Lung (tissue), 12 donors: ENCODE results near the gene TMEM87A. TPM values are rescaled to one million over a fixed set of nuclear protein-coding genes. Genes with fewer than 3 reads are reported as not detected.

ENCODE experiments used
- ATAC-seq: fragments of 200-7000 bp; cut with Tn5 transposase; one replicate; pipeline ENCODE4 v1.9.1; 2020; ENCODE audit warnings: moderate number of reproducible peaks; ENCODE audit not compliant: insufficient read depth, low FRiP score
- DNase-seq, 3 donors: peaks; one replicate each; pipeline ENCODE4 v3.0.0-alpha.2; 2013 to 2017
- H3K27ac ChIP-seq, 2 donors: one replicate each; pipeline ENCODE4 v1.5.1; 2013; ENCODE audit warnings: mild to moderate bottlenecking in 2 of 2, moderate library complexity in 2 of 2, control low read depth in 1 of 2, inconsistent platforms in 1 of 2, low read depth in 1 of 2, low read length in 1 of 2
- H3K27me3 ChIP-seq, 3 donors: one replicate each; pipeline ENCODE4 v1.5.1; 2013; ENCODE audit warnings: low read length in 2 of 3; ENCODE audit not compliant: control insufficient read depth in 3 of 3, insufficient read depth in 3 of 3
- H3K36me3 ChIP-seq, 4 donors: one replicate each; pipeline ENCODE4 v1.5.1; 2013; ENCODE audit warnings: low read length in 4 of 4, mild to moderate bottlenecking in 1 of 4, moderate library complexity in 1 of 4; ENCODE audit not compliant: control insufficient read depth in 4 of 4, insufficient read depth in 4 of 4
- H3K4me1 ChIP-seq, 5 donors: one replicate each; pipeline ENCODE4 v1.5.1; 2013; ENCODE audit warnings: low read length in 5 of 5, mild to moderate bottlenecking in 2 of 5, moderate library complexity in 1 of 5; ENCODE audit not compliant: control insufficient read depth in 5 of 5, insufficient read depth in 5 of 5
- H3K4me3 ChIP-seq: one replicate; pipeline ENCODE4 v1.5.1; 2013; ENCODE audit warnings: mild to moderate bottlenecking, control low read depth, moderate library complexity
- H3K9ac ChIP-seq, 2 donors: one replicate each; pipeline ENCODE4 v1.5.1; 2013; ENCODE audit warnings: low read length in 2 of 2, control low read depth in 1 of 2; ENCODE audit not compliant: insufficient read depth in 1 of 2
- H3K9me3 ChIP-seq, 4 donors: one replicate each; pipeline ENCODE4 v1.5.1; 2013; ENCODE audit warnings: low read length in 3 of 4, mild to moderate bottlenecking in 1 of 4, moderate library complexity in 1 of 4; ENCODE audit not compliant: control insufficient read depth in 4 of 4, insufficient read depth in 3 of 4
- WGBS, 2 donors: extraction: QIAGEN DNeasy Blood & Tissue Kit; methylation state at CpG; one replicate each; pipeline ENCODE4 v1.1.7; 2013; 5-methylcytosine and 5-hydroxymethylcytosine counted together
- polyA plus RNA-seq, 2 donors: library from polyadenylated mRNA; stranded (reverse); fragments of 200-250 nt; gene quantifications; one replicate each; pipeline ENCODE4 v1.2.1, GENCODE V29; 2013
- total RNA-seq, 2 donors: library from RNA; depleted of rRNA in 1 of 2; stranded (reverse); fragments of >200 nt in 1 of 2; gene quantifications; one replicate each; pipeline ENCODE4 v1.2.1, GENCODE V29; 2014 to 2021
- TF ChIP-seq, protein P1 (sequence below): IDR thresholded peaks from 2 replicates; pipeline ENCODE4 v1.5.1; 2012; ENCODE audit warnings: mild to moderate bottlenecking; ENCODE audit errors: control extremely low read depth, extremely low read depth
- donor health status: control.
- donor health status: control.
- donor health status: Bipolar disorder and iron deficiency.
- donor health status: healthy.
- donor health status: DM: yes; HTN: yes; CAD: no.

Gene TMEM87A
- total and polyA plus RNA-seq, 4 donors, result 50.3 to 196 (median 86.9) TPM

DNA sequence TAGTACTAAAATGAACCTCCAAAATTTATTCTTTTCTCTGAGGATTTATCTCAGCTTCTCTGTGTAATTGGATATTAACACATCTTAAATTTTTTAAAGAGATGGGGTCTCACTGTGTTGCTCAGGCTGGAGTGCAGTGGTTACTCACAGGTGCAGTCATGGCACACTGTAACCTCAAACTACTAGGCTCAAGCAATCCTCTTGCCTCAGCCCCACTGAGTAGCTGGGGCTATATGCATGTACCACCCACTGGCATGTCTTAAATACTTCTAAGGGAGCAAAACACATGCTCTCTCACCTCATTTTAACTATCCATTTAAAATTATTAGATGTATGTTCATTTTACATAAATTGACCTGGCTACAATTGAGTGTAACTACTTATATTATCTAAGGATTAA, 11.3 kb upstream of the TMEM87A start:
- Histone ChIP-seq H3K27ac (no peak overlapping the region), H3K4me1 (no peaks in the 10 kb centered on the region), H3K9me3 (no peaks in the 10 kb centered on the region), H3K9ac (no peak overlapping the region), H3K4me3 (no peak overlapping the region), H3K36me3 (peaks cover 17 to 24% (median 19%) of the 10 kb centered on the region in 4 donors), H3K27me3 (no peaks in the 10 kb centered on the region)
- no peak for DNase-seq
- TF ChIP-seq, protein P1, sequence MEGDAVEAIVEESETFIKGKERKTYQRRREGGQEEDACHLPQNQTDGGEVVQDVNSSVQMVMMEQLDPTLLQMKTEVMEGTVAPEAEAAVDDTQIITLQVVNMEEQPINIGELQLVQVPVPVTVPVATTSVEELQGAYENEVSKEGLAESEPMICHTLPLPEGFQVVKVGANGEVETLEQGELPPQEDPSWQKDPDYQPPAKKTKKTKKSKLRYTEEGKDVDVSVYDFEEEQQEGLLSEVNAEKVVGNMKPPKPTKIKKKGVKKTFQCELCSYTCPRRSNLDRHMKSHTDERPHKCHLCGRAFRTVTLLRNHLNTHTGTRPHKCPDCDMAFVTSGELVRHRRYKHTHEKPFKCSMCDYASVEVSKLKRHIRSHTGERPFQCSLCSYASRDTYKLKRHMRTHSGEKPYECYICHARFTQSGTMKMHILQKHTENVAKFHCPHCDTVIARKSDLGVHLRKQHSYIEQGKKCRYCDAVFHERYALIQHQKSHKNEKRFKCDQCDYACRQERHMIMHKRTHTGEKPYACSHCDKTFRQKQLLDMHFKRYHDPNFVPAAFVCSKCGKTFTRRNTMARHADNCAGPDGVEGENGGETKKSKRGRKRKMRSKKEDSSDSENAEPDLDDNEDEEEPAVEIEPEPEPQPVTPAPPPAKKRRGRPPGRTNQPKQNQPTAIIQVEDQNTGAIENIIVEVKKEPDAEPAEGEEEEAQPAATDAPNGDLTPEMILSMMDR, result no peak
- ATAC-seq, result no peak

DNA sequence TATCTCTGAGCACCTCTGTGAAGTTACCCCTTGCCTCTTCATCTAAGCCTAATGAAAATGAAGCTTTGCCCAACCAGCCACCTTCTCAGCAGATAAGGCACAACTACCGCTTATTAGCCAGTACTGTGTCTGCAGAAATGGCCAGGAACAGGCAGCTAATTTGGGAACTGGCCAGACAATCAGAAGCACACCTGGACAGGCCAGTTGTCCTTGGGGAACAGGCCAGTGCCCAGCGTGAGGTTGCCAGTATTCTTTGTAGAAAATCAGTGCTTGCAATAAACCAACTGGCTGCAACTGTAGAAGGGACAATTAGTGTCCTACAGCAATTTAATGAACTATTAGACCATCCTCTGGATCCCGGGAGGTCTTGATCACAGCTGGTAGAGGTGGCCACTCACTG, 10.4 kb upstream of the TMEM87A start:
- H3K9me3 ChIP-seq, result no peaks in the 10 kb centered on the region
- H3K4me1 ChIP-seq, result no peaks in the 10 kb centered on the region
- TF ChIP-seq, protein P1, result no peak
- no peak overlapping the region for H3K4me3 ChIP-seq
- 92 to 93% methylated on average over 3 of the region's 3 CpGs for WGBS, 2 donors
- H3K36me3 ChIP-seq, result peaks cover 20 to 24% (median 22%) of the 10 kb centered on the region in 4 donors
- no peaks in the 10 kb centered on the region for H3K27me3 ChIP-seq
- H3K27ac ChIP-seq, result no peak overlapping the region
- H3K9ac ChIP-seq, result no peak overlapping the region
- no peak for DNase-seq
- ATAC-seq, result no peak

DNA sequence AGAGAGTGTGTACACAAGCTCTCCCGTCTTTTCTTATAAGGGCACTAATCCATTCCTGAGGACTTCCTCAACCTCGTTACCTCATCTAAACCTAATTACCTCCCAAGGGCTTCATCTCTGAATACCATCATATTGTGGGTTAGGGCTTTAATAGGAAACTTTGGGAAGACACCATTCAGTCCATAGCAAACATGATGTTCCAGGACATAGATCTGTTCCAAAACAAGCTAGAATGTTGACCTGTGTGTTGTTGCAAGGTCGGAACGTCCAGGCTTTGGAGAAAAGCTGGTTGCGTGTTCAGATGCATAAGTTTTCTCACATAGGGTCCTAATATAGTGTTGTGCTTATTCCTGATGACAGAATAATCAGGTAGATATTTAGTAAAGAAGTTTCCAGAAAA, 9.7 kb upstream of the TMEM87A start:
- H3K4me1 ChIP-seq, result no peaks in the 10 kb centered on the region
- TF ChIP-seq, protein P1, result no peak
- WGBS, 2 donors, result 60 to 65% methylated on average over 5 of the region's 5 CpGs
- H3K4me3 ChIP-seq, result no peak overlapping the region
- no peak overlapping the region for H3K9ac ChIP-seq
- H3K36me3 ChIP-seq, result peaks cover 16 to 27% (median 23%) of the 10 kb centered on the region in 4 donors
- ATAC-seq, result no peak
- no peaks in the 10 kb centered on the region for H3K9me3 ChIP-seq
- H3K27ac ChIP-seq, result no peak overlapping the region
- no peaks in the 10 kb centered on the region for H3K27me3 ChIP-seq
- DNase-seq, result no peak

DNA sequence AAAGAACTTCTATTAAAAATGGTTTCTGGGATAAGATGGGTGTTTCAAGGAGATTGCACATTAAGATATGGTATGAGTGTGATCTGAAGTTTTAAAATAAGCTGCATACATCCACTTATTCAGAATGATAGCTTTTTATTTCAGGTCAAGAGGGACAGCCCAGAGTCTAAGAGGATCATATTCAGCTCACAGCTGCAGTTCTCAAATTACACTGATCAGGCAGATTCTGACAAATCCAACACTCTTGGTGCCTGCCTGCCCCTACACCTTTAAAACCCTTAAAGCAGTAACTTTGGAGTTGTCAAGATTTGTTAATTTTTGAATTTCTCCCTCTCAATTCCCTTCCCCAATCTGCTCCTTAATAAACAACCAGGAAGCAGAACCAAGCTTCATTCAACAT, 9.1 kb upstream of the TMEM87A start:
- no peak overlapping the region for H3K27ac ChIP-seq
- H3K4me1 ChIP-seq, result no peaks in the 10 kb centered on the region
- no peak for ATAC-seq
- H3K9me3 ChIP-seq, result no peaks in the 10 kb centered on the region
- no peaks in the 10 kb centered on the region for H3K27me3 ChIP-seq
- DNase-seq, result no peak
- TF ChIP-seq, protein P1, result no peak
- H3K9ac ChIP-seq, result no peak overlapping the region
- H3K4me3 ChIP-seq, result no peak overlapping the region
- peaks cover 12 to 27% (median 23%) of the 10 kb centered on the region in 4 donors for H3K36me3 ChIP-seq
